Progenitor cell of endocrine pancreas (in vitro differentiated cells): ENCODE measurements around the gene DAB1. TPM values are rescaled to one million over a fixed set of nuclear protein-coding genes. Genes with fewer than 3 reads are reported as not detected.

ENCODE experiments used
- DNase-seq: peaks from one replicate; pipeline ENCODE4 v3.0.0; 2021; ENCODE audit warnings: low spot score; ENCODE audit not compliant: unreplicated experiment
- H3K27ac Mint-ChIP-seq: 2 replicates; pipeline ENCODE4 v1.8.0; 2021; ENCODE audit warnings: mild to moderate bottlenecking, moderate library complexity, mixed read lengths
- H3K27me3 Mint-ChIP-seq: 2 replicates; pipeline ENCODE4 v1.8.0; 2021; ENCODE audit warnings: mixed read lengths
- H3K36me3 Mint-ChIP-seq: 2 replicates; pipeline ENCODE4 v1.8.0; 2022; ENCODE audit warnings: mixed read lengths; ENCODE audit not compliant: insufficient read depth
- H3K4me1 Mint-ChIP-seq: 2 replicates; pipeline ENCODE4 v1.8.0; 2021; ENCODE audit warnings: low read depth, mixed read lengths
- H3K4me3 Mint-ChIP-seq: 2 replicates; pipeline ENCODE4 v1.8.0; 2021; ENCODE audit warnings: low read depth, mild to moderate bottlenecking, moderate library complexity, mixed read lengths
- H3K9me3 Mint-ChIP-seq: 2 replicates; pipeline ENCODE4 v1.8.0; 2021; ENCODE audit warnings: low read depth, mixed read lengths
- total RNA-seq: library from RNA; stranded (reverse); gene quantifications from 2 replicates; pipeline ENCODE4 v1.2.1, GENCODE V29; 2021
- TF ChIP-seq, protein P1 (sequence below): fragments of 200-600 bp; sonication (generic); IDR thresholded peaks from one replicate; pipeline ENCODE4 v1.5.0; 2021; ENCODE audit warnings: antibody characterized with exemption, mild to moderate bottlenecking; ENCODE audit not compliant: unreplicated experiment

DAB1 gene
- total RNA-seq, 1 donor from 2014 or later, result 4.8 TPM

DNA sequence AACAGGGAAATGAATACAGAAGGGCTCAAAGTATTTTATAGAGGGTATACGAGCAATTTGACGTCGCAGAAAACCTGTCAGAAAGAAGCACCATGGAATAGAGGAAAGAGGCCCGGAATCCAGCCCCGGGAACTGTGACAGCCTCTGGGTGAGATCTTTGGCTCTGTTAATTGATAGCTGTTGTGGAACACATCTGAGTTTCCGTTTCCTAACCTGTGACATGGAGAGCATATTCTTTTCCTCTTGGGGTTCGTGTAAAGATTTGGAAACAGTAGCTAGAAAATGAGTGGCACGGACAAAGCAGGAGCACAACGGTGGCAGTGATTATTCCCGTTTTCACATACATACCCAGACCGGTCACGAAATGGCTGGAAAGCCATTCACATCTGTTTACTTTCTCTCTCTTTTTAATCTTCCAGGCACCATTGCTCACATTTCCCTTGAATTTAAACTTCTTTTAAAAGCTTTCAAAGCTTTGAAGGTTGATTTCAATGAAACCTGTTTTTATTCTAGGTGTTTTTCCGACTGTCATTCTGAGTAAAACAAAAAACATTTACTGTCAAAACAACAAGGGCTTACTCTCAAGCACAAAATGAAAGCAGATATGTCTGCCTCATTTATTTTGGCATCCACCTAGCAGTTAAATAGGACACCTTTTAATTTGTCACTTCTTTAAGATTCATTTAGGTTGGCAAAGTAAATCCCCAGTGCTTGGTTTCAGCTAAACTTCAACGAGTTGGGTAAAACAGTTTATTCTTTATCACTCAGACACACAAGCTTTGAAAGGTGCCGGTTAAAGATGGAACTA, 431.3 kb downstream of the DAB1 start:
- H3K27me3 Mint-ChIP-seq, result peaks cover 5% of the 10 kb centered on the region
- peaks cover 7% of the 10 kb centered on the region for H3K4me1 Mint-ChIP-seq
- TF ChIP-seq, protein P1, sequence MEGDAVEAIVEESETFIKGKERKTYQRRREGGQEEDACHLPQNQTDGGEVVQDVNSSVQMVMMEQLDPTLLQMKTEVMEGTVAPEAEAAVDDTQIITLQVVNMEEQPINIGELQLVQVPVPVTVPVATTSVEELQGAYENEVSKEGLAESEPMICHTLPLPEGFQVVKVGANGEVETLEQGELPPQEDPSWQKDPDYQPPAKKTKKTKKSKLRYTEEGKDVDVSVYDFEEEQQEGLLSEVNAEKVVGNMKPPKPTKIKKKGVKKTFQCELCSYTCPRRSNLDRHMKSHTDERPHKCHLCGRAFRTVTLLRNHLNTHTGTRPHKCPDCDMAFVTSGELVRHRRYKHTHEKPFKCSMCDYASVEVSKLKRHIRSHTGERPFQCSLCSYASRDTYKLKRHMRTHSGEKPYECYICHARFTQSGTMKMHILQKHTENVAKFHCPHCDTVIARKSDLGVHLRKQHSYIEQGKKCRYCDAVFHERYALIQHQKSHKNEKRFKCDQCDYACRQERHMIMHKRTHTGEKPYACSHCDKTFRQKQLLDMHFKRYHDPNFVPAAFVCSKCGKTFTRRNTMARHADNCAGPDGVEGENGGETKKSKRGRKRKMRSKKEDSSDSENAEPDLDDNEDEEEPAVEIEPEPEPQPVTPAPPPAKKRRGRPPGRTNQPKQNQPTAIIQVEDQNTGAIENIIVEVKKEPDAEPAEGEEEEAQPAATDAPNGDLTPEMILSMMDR, result no peak
- H3K4me3 Mint-ChIP-seq, result no peak overlapping the region
- no peaks in the 10 kb centered on the region for H3K9me3 Mint-ChIP-seq
- H3K27ac Mint-ChIP-seq, result no peak overlapping the region
- DNase-seq, result no peak
- no peaks in the 10 kb centered on the region for H3K36me3 Mint-ChIP-seq

DNA sequence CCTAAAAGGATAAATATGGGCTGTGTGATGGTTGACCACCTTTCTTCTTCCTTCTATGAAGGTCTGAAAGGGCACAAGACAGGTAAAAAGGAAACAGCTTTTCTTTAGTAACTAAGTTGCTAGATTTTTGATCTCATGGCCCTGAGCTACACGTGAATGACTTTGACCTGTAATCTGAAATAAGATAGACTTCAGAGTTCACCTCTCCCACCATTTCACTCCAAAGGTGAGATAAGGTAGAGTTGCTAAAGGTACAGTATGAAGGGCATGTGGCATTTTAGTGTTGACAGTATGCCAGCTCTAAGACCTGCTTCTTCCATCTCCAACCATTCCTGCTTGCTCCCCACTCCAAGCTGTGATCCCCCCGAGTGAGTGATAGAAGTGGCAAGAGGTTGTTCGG, 432.3 kb downstream of the DAB1 start:
- Mint-ChIP-seq H3K4me1 (peaks cover 7% of the 10 kb centered on the region), H3K27me3 (peaks cover 5% of the 10 kb centered on the region), H3K36me3 (no peaks in the 10 kb centered on the region), H3K4me3 (no peak overlapping the region), H3K9me3 (no peaks in the 10 kb centered on the region), H3K27ac (no peak overlapping the region)
- no peak for DNase-seq
- TF ChIP-seq, protein P1, result no peak

DNA sequence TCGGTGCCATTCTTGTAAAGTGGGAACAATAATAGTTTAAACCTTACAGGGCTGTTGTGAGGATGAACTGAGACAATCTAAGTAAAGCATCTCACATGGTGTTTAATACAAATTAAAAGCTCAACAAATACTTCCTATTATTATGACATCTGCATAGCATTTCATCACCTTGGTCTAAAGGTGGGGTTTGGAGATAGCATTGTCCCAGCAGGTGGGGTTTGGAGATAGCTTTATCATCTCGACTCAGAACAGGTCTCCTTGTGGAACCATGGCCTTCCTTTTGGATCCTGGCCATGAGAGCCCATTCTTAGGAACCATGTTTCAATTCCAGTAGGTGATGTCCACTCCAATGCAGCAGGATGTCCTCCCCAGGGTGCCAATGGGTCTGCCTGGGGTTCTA, 437.5 kb downstream of the DAB1 start:
- Mint-ChIP-seq H3K27ac (no peak overlapping the region), H3K36me3 (no peaks in the 10 kb centered on the region), H3K9me3 (no peaks in the 10 kb centered on the region), H3K4me1 (peaks cover 4% of the 10 kb centered on the region), H3K4me3 (no peak overlapping the region), H3K27me3 (peaks cover 14% of the 10 kb centered on the region)
- DNase-seq, result no peak
- TF ChIP-seq, protein P1, result no peak

DNA sequence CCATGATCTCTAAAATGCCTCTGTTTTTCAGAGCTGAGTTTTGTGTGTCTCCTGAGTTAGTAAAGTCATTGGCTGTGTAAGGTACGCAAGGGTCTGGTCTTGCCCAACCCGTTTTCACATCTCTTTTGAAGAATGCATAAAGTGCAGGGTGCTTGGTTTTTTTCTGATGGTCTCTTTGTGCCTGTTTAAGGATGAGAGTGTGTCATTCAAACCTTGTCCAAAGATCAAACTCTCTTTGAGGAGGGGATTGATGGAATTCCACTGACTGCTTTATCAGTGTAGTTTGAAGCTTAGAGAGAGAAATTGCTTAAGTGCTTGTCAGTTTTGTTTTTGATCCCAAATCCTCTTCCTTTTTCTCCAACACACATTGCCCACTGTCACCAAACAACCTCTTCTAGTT, 438.0 kb downstream of the DAB1 start:
- H3K36me3 Mint-ChIP-seq, result no peaks in the 10 kb centered on the region
- TF ChIP-seq, protein P1, result no peak
- DNase-seq, result no peak
- no peak overlapping the region for H3K4me3 Mint-ChIP-seq
- peaks cover 16% of the 10 kb centered on the region for H3K27me3 Mint-ChIP-seq
- no peak overlapping the region for H3K27ac Mint-ChIP-seq
- peaks cover 4% of the 10 kb centered on the region for H3K4me1 Mint-ChIP-seq
- H3K9me3 Mint-ChIP-seq, result no peaks in the 10 kb centered on the region

DNA sequence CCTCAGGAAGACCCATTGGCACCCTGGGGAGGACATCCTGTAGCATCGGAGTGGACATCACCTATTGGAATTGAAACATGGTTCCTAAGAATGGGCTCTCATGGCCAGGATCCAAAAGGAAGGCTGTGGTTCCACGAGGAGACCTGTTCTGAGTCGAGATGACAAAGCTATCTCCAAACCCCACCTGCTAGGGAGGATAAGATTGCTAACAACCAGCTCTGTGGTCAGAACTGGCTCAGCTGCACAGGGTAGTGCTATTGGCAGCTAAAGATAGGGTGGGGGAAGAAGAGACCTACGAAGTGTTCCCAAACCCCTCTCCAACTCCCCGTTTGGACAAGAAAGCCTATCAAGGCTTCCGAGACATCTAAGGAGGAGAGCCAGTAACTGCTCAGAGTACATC, 440.4 kb downstream of the DAB1 start:
- no peak overlapping the region for H3K4me3 Mint-ChIP-seq
- no peak for DNase-seq
- H3K4me1 Mint-ChIP-seq, result peaks cover 7% of the 10 kb centered on the region
- no peak overlapping the region for H3K27ac Mint-ChIP-seq
- TF ChIP-seq, protein P1, result no peak
- no peaks in the 10 kb centered on the region for H3K36me3 Mint-ChIP-seq
- peaks cover 23% of the 10 kb centered on the region for H3K27me3 Mint-ChIP-seq
- no peaks in the 10 kb centered on the region for H3K9me3 Mint-ChIP-seq
